SK-N-SH (cell line): Measurements from ENCODE around the gene LOXHD1.

Experiments used
- CTCF ChIP-seq: fragments of 200-600 bp; sonication (generic); IDR thresholded peaks from 2 replicates; pipeline ENCODE4 v1.6.1; 2017; ENCODE audit warnings: antibody characterized with exemption, mild to moderate bottlenecking, moderate library complexity
- GABPA ChIP-seq: IDR thresholded peaks from 2 replicates; pipeline ENCODE4 v1.4.0; 2012; ENCODE audit warnings: low read depth, mild to moderate bottlenecking
- SMC3 ChIP-seq: IDR thresholded peaks from 2 replicates; pipeline ENCODE4 v1.6.1; 2012; ENCODE audit warnings: low read depth, low read length, improper control_type of control experiment
- TEAD4 ChIP-seq: IDR thresholded peaks from 2 replicates; pipeline ENCODE4 v1.4.0; 2012; ENCODE audit warnings: mild to moderate bottlenecking, borderline replicate concordance; ENCODE audit not compliant: insufficient read depth

DNA sequence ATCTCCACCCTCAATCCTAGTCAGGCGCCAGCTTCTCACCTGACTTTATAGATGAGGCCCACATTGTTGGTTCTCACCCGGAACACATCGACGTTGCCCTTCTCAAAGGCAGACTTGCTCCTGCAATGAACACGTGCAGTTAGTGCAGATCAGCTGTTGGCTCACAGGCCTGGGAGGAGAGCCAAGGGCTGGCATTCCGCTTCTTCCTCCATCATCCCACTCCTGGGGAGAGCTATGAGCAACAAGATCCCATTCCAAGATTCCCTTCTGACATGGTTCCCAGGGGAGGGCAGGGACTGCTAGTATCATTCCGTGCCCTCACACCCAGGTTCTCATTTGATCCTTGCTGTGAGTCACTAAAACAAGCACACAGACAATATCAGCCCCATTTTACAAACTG is 15.1 kb downstream of the LOXHD1 start:
- no peak for TF ChIP-seq TEAD4
- no peak for TF ChIP-seq SMC3
- no peak for TF ChIP-seq GABPA
- TF ChIP-seq CTCF = no peak
